ENCODE measurements around the gene TRUB2. TPM values are rescaled to one million over a fixed set of nuclear protein-coding genes. Genes with fewer than 3 reads are reported as not detected.

The TRUB2 gene
- total and polyA plus RNA-seq, 2 experiments from 2014 or later: 13.8 to 33.2 TPM

- Histone ChIP-seq H3K9me3 (ENCODE audit: low read depth) (no peaks in the 10 kb centered on the region), H3K9me2 (ENCODE audit: insufficient read depth) (no peaks in the 10 kb centered on the region), H3K9ac (no peak overlapping the region), H3K4me3 (no peak overlapping the region), H3K4me1 (ENCODE audit: insufficient read depth) (peaks cover 34% of the 10 kb centered on the region), H4K20me1 (ENCODE audit: insufficient read depth) (no peaks in the 10 kb centered on the region), H3K27me3 (replicated peaks; ENCODE audit: insufficient read depth) (no peaks in the 10 kb centered on the region), H3K36me3 (ENCODE audit: low read depth) (peaks cover 8% of the 10 kb centered on the region; the same call in 1 of the 2 replicates), H2AFZ (no peak overlapping the region), H3F3A (ENCODE audit: insufficient read depth) (peaks cover 44% of the 10 kb centered on the region), H3K4me2 (ENCODE audit: unreplicated experiment) (no peak overlapping the region), H3K79me2 (ENCODE audit: insufficient read depth) (no peaks in the 10 kb centered on the region), H3K27ac (no peak overlapping the region)
- no peak for DNase-seq
- 93 to 96% methylated on average over 16 of the region's 16 CpGs for WGBS, 2 experiments (ENCODE audit: low coverage in 1 of 2, low lambda C conversion rate in 2 of 2, missing lambda C conversion rate in 2 of 2)
- TF ChIP-seq EZH2 (IDR thresholded peaks at IDR 0.05; ENCODE audit: insufficient read depth, poor library complexity, severe bottlenecking) (no peak), EZH2phosphoT487 (IDR thresholded peaks at IDR 0.05; ENCODE audit: insufficient read depth, low read depth) (no peak)
- in situ Hi-C loops (cut with MboI): no loop called here
Measured at GRCh38 chr9:128309551-128309950, 12.7 kb downstream of the TRUB2 start.

GRCh38 chr9:128304971-128305288 lies 17.3 kb downstream of the TRUB2 start:
- Histone ChIP-seq H3K9ac (peak overlapping the region; percentile 57), H3K79me2 (ENCODE audit: insufficient read depth) (no peaks in the 10 kb centered on the region), H4K20me1 (ENCODE audit: insufficient read depth) (no peaks in the 10 kb centered on the region), H3F3A (ENCODE audit: insufficient read depth) (peaks cover 53% of the 10 kb centered on the region), H3K4me3 (no peak overlapping the region), H3K27ac (peak overlapping the region; percentile 89), H3K9me2 (ENCODE audit: insufficient read depth) (no peaks in the 10 kb centered on the region), H3K27me3 (replicated peaks; ENCODE audit: insufficient read depth) (no peaks in the 10 kb centered on the region), H2AFZ (no peak overlapping the region), H3K4me2 (ENCODE audit: unreplicated experiment) (no peak overlapping the region), H3K9me3 (ENCODE audit: low read depth) (no peaks in the 10 kb centered on the region), H3K36me3 (ENCODE audit: low read depth) (no peaks in the 10 kb centered on the region), H3K4me1 (ENCODE audit: insufficient read depth) (peaks cover 43% of the 10 kb centered on the region)
- 82 to 83% methylated on average over 5 of the region's 5 CpGs for WGBS, 2 experiments (ENCODE audit: low coverage in 1 of 2, low lambda C conversion rate in 2 of 2, missing lambda C conversion rate in 2 of 2)
- no peak for TF ChIP-seq EZH2phosphoT487 (IDR thresholded peaks at IDR 0.05; ENCODE audit: insufficient read depth, low read depth)
- TF ChIP-seq EZH2 (IDR thresholded peaks at IDR 0.05; ENCODE audit: insufficient read depth, poor library complexity, severe bottlenecking): no peak
- peak; percentile 73 for DNase-seq
- in situ Hi-C loops (cut with MboI): no loop called here

- Histone ChIP-seq H4K20me1 (ENCODE audit: insufficient read depth) (no peaks in the 10 kb centered on the region), H3K27ac (peak overlapping the region; percentile 89), H3K36me3 (ENCODE audit: low read depth) (no peaks in the 10 kb centered on the region), H3K79me2 (ENCODE audit: insufficient read depth) (no peaks in the 10 kb centered on the region), H3K9me2 (ENCODE audit: insufficient read depth) (no peaks in the 10 kb centered on the region), H3F3A (ENCODE audit: insufficient read depth) (peaks cover 53% of the 10 kb centered on the region), H3K9me3 (ENCODE audit: low read depth) (no peaks in the 10 kb centered on the region), H3K27me3 (replicated peaks; ENCODE audit: insufficient read depth) (no peaks in the 10 kb centered on the region), H3K9ac (peak overlapping the region; percentile 57), H2AFZ (no peak overlapping the region), H3K4me1 (ENCODE audit: insufficient read depth) (peaks cover 43% of the 10 kb centered on the region), H3K4me3 (no peak overlapping the region), H3K4me2 (ENCODE audit: unreplicated experiment) (no peak overlapping the region)
- 73 to 81% methylated on average over 9 of the region's 9 CpGs for WGBS, 2 experiments (ENCODE audit: low coverage in 1 of 2, low lambda C conversion rate in 2 of 2, missing lambda C conversion rate in 2 of 2)
- peak; percentile 61 for DNase-seq
- TF ChIP-seq EZH2phosphoT487 (IDR thresholded peaks at IDR 0.05; ENCODE audit: insufficient read depth, low read depth): no peak
- no peak for TF ChIP-seq EZH2 (IDR thresholded peaks at IDR 0.05; ENCODE audit: insufficient read depth, poor library complexity, severe bottlenecking)
- in situ Hi-C loops (cut with MboI): no loop called here
Measured at GRCh38 chr9:128304136-128304970, 17.9 kb downstream of the TRUB2 start.

GRCh38 chr9:128298535-128299482 lies 23.4 kb downstream of the TRUB2 start:
- H3K79me2 ChIP-seq (ENCODE audit: insufficient read depth): no peaks in the 10 kb centered on the region
- no peak for TF ChIP-seq EZH2phosphoT487 (IDR thresholded peaks at IDR 0.05; ENCODE audit: insufficient read depth, low read depth)
- no peaks in the 10 kb centered on the region for H3K27me3 ChIP-seq (replicated peaks; ENCODE audit: insufficient read depth)
- H3K4me1 ChIP-seq (ENCODE audit: insufficient read depth): peaks cover 1% of the 10 kb centered on the region
- no peak for DNase-seq
- in situ Hi-C loops (cut with MboI): no loop called here
- H3K9ac ChIP-seq: no peak overlapping the region
- H3K4me3 ChIP-seq: no peak overlapping the region
- H3K27ac ChIP-seq: no peak overlapping the region
- H3F3A ChIP-seq (ENCODE audit: insufficient read depth): 0 out of 2 replicates have a peak, but pooled peaks cover 3% of the 10 kb centered on the region
- H3K9me3 ChIP-seq (ENCODE audit: low read depth): no peaks in the 10 kb centered on the region
- 92% methylated on average over 20 of the region's 20 CpGs for WGBS, 2 experiments (ENCODE audit: low coverage in 1 of 2, low lambda C conversion rate in 2 of 2, missing lambda C conversion rate in 2 of 2)
- H3K9me2 ChIP-seq (ENCODE audit: insufficient read depth): no peaks in the 10 kb centered on the region
- no peaks in the 10 kb centered on the region for H3K36me3 ChIP-seq (ENCODE audit: low read depth)
- H2AFZ ChIP-seq: no peak overlapping the region
- H3K4me2 ChIP-seq (ENCODE audit: unreplicated experiment): no peak overlapping the region
- H4K20me1 ChIP-seq (ENCODE audit: insufficient read depth): no peaks in the 10 kb centered on the region
